IPS-NIHi7 (cell line): ENCODE data around the gene MOXD1.

Source experiments
- DNase-seq: peaks from one replicate; pipeline ENCODE4 v3.0.0; 2012; ENCODE audit warnings: mixed read lengths; ENCODE audit errors: extremely low spot score

Gene MOXD1

DNA sequence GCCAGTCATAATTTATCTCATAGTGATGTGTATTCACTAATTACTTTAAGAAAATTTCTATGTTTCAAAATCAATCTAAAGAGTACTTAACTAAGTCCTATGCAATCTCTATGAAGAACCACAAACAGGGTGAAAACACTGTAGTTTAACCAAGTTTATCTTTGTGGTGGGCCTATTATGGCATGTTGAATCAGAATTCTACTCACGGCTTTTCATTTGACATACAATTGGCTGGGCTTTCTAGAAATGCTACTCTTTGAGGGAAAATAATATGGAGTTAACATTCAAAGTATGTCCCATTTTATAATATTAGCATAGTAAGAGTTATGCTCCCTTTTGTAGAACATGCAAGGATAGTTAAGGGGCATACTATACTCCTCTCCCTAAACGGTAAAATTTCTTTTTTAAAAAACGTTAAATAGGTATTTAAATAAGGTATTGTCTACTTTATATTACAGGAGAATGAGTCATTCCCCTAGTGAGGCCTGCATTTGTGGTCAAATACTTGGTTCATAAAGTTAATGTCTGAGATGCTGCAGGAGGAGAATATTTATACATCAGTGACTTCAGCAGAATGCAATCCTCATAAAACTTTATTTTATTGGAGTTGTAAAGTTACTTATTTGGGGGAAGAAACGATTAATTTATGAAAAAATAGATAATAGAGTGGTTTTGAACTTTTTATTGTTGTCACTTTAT lies 1.8 kb downstream of the MOXD1 start:
- DNase-seq: no peak

- no peak for DNase-seq
Observed at GRCh38 chr6:132395015-132395597, 6.2 kb downstream of the MOXD1 start.

GRCh38 chr6:132392792-132393191 lies 8.5 kb downstream of the MOXD1 start:
- DNase-seq: peak; percentile 44

DNA sequence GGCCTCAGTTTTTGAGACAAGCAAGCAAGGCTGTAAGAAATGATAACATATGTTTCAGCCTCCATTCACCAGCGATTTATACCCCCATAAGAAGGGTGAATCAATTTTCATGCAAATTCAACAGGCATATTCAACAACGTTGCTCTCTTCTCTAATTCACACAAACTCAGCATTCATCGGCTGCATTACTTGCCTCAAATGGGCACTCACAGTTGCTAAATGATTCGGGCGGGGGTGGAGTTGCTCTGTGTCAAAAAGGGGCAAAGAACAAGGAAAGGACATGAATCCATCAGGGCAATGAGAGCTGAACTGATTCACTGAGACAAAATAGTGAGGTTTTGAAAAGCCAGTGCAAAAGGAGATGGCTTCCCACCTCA lies 9.0 kb downstream of the MOXD1 start:
- DNase-seq: no peak

GRCh38 chr6:132391391-132392269 lies 9.6 kb downstream of the MOXD1 start:
- peak; percentile 58 for DNase-seq

- DNase-seq: no peak
Observed at GRCh38 chr6:132390451-132390850, 10.8 kb downstream of the MOXD1 start.

DNA sequence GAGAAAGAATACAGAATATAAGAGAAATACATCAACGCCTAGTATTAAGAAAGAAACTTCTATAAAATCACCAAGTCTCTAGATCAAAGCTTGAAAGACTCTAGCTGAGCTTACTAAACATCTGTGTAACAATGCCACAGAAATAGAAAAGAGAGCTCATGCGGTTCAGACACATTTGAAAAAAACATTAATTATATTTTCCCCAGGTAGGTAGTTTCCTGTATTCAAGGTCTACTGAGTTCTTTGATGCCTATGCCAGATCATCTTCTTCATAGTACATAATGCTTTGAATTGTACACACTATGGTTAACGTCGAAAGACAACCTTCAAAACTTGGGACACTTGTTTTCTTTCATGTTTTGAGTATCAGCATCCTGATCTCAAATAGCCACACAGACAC lies 11.3 kb downstream of the MOXD1 start:
- no peak for DNase-seq

DNA sequence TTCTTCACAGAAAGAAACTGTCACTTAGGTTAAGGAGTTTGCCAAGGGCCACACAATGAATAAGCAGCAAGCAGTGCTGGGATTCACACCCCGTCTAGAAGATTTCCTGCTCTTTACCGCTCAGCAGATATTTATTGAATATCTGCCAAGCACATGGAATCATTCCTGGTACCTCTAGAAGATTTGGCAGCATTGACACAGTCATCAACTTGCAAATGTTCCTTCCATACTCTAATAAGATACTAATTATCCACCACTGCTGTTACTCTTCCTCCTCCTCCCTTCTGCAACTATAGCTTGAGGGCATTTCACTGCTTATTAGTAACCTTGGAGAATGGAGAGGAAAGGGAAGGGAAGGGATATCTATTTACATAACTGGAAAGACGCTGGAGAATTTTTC lies 13.0 kb downstream of the MOXD1 start:
- DNase-seq: no peak

GRCh38 chr6:132382630-132383175 lies 18.6 kb downstream of the MOXD1 start:
- DNase-seq: no peak

GRCh38 chr6:132381381-132381780 lies 19.9 kb downstream of the MOXD1 start:
- DNase-seq: no peak

- DNase-seq: no peak
Observed at GRCh38 chr6:132380358-132381029, 20.8 kb downstream of the MOXD1 start.

GRCh38 chr6:132369526-132369925 lies 31.7 kb downstream of the MOXD1 start:
- no peak for DNase-seq

DNA sequence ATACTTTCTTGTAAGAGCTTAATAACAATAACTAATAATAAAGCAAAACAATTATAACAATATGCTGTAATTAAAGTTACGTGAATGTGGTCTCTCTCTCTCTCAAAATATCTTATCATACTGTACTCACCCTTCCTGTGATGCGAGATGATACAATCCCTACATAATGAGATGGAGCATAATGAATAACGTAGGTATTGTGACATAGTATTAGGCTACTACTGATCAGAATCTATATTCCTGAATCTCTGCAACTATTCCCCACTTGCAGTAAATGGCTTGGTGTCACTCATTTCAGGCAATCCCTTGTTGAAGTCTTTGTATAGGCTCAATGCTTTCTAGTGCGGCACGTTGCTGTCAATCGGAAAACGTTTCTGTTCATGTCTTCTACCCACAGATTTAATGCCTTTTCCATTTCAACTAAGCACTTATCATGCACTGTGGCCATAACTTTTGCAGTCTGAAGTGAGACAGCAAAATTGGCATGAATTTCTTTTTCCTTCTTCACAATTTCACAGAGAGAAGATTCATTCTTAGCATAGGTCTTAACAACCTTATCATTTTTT lies 32.3 kb downstream of the MOXD1 start:
- no peak for DNase-seq

GRCh38 chr6:132365281-132365907 lies 35.9 kb downstream of the MOXD1 start:
- DNase-seq: peak; percentile 12

DNA sequence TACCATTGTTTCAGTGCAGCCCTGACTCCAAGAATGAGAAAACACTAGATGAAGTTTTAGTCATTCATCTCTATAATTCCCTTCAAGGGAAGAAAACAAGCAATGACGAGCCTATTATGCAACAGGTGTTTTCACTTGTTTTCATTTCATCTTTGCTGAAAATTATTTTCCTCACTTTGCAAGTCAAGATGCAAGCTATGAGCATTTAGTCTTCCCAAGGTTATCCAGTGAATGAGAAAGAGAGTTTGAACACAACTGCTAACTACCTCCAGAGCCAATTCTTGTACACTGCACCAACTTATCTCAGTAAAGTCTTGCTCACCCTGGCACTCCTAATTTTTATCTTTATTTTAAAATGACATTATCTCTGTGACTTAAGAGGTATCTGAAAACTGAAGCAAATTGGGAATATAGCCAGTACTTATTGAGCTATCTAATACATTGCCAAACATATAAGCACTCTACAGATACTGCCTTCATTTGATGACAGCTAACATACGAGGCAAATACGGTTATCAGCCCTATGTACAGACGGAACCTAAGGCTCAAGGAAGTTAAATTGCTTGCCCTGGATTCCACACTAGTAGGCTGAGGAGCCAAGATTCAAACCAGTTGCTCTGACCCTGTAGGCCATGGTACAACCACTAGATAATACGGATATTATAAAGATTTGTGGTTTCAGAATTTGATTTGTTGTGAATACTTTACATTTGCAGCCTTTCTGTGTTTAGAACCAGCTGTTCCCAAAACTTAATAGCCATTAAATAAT lies 36.8 kb downstream of the MOXD1 start:
- DNase-seq: no peak

- DNase-seq: no peak
Observed at GRCh38 chr6:132362442-132363185, 38.7 kb downstream of the MOXD1 start.

GRCh38 chr6:132361101-132361500 lies 40.2 kb downstream of the MOXD1 start:
- no peak for DNase-seq

- no peak for DNase-seq
Observed at GRCh38 chr6:132359886-132360285, 41.4 kb downstream of the MOXD1 start.

GRCh38 chr6:132357120-132357519 lies 44.2 kb downstream of the MOXD1 start:
- DNase-seq: no peak
